Dermis blood vessel endothelial cell (primary cell): ENCODE data around the gene NPAS3. TPM values are rescaled to one million over a fixed set of nuclear protein-coding genes. Genes with fewer than 3 reads are reported as not detected.

Experiments used
- DNase-seq: peaks from one replicate; pipeline ENCODE4 v3.0.0; 2010
- total RNA-seq: library from RNA; depleted of rRNA; stranded (reverse); fragments of >200 nt; gene quantifications from 2 replicates; pipeline ENCODE4 v1.2.3, GENCODE V29; 2014

The NPAS3 gene
- total RNA-seq, 1 donor from 2014 or later, result not detected

- DNase-seq, result no peak
Measured at GRCh38 chr14:33596211-33597080, 657.8 kb downstream of the NPAS3 start.

- no peak for DNase-seq
Measured at GRCh38 chr14:33598582-33598981, 659.9 kb downstream of the NPAS3 start.

GRCh38 chr14:33602396-33602795 is 663.7 kb downstream of the NPAS3 start:
- no peak for DNase-seq

- no peak for DNase-seq
Measured at GRCh38 chr14:33606591-33606990, 667.9 kb downstream of the NPAS3 start.

- DNase-seq, result no peak
Measured at GRCh38 chr14:33609582-33609981, 670.9 kb downstream of the NPAS3 start.

- no peak for DNase-seq
Measured at GRCh38 chr14:33610121-33610520, 671.4 kb downstream of the NPAS3 start.

- DNase-seq, result peak; percentile 73
Measured at GRCh38 chr14:33611405-33612196, 672.9 kb downstream of the NPAS3 start.

GRCh38 chr14:33612197-33612505 is 673.5 kb downstream of the NPAS3 start:
- DNase-seq, result no peak

- DNase-seq, result peak; percentile 41
Measured at GRCh38 chr14:33617154-33617553, 678.5 kb downstream of the NPAS3 start.

- no peak for DNase-seq
Measured at GRCh38 chr14:33618361-33619105, 679.9 kb downstream of the NPAS3 start.

GRCh38 chr14:33622496-33622895 is 683.8 kb downstream of the NPAS3 start:
- DNase-seq, result no peak

GRCh38 chr14:33629792-33630191 is 691.1 kb downstream of the NPAS3 start:
- no peak for DNase-seq

- no peak for DNase-seq
Measured at GRCh38 chr14:33631021-33631420, 692.3 kb downstream of the NPAS3 start.

GRCh38 chr14:33631441-33631840 is 692.8 kb downstream of the NPAS3 start:
- DNase-seq, result no peak

- DNase-seq, result no peak
Measured at GRCh38 chr14:33634631-33635030, 696.0 kb downstream of the NPAS3 start.

GRCh38 chr14:33636716-33637115 is 698.0 kb downstream of the NPAS3 start:
- no peak for DNase-seq

- no peak for DNase-seq
Measured at GRCh38 chr14:33642080-33642479, 703.4 kb downstream of the NPAS3 start.

GRCh38 chr14:33642691-33643244 is 704.1 kb downstream of the NPAS3 start:
- DNase-seq, result no peak

GRCh38 chr14:33643426-33644181 is 704.9 kb downstream of the NPAS3 start:
- DNase-seq, result no peak

- peak; percentile 45 for DNase-seq
Measured at GRCh38 chr14:33646692-33647260, 708.1 kb downstream of the NPAS3 start.

- DNase-seq, result peak; percentile 87
Measured at GRCh38 chr14:33647385-33647786, 708.7 kb downstream of the NPAS3 start.

- no peak for DNase-seq
Measured at GRCh38 chr14:33650430-33650829, 711.8 kb downstream of the NPAS3 start.
